ENCODE data around the gene ZBTB39. TPM values are rescaled to one million over a fixed set of nuclear protein-coding genes. Genes with fewer than 3 reads are reported as not detected.

The ZBTB39 gene
- polyA plus RNA-seq, 1 of the 3 experiments (the other 2 are of a cell fraction) = 3.7 TPM

DNA sequence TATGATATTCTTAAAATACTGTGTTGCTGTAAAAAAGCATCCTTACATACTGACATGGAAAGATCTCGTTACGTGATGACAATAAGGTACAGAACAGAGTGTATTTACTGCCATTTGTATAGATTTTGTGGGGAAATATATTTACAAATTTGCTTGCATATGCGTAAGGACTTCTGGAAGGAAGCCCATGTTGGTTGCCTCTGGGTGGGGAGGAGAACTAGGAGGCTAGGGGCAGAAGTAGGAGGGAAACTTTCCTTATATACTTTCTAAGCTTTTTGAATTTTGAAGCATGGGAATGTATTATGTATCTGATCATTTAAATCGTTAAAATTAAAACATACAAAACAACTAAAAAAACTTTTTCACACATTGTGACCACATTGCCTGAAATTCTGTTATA lies 33.9 kb upstream of the ZBTB39 start:
- TF ChIP-seq, protein P1, sequence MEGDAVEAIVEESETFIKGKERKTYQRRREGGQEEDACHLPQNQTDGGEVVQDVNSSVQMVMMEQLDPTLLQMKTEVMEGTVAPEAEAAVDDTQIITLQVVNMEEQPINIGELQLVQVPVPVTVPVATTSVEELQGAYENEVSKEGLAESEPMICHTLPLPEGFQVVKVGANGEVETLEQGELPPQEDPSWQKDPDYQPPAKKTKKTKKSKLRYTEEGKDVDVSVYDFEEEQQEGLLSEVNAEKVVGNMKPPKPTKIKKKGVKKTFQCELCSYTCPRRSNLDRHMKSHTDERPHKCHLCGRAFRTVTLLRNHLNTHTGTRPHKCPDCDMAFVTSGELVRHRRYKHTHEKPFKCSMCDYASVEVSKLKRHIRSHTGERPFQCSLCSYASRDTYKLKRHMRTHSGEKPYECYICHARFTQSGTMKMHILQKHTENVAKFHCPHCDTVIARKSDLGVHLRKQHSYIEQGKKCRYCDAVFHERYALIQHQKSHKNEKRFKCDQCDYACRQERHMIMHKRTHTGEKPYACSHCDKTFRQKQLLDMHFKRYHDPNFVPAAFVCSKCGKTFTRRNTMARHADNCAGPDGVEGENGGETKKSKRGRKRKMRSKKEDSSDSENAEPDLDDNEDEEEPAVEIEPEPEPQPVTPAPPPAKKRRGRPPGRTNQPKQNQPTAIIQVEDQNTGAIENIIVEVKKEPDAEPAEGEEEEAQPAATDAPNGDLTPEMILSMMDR (IDR thresholded peaks at IDR 0.05) = no peak
- TF ChIP-seq TEAD4 (IDR thresholded peaks at IDR 0.05; ENCODE audit: borderline replicate concordance, insufficient read depth) = no peak
- TF ChIP-seq EZH2phosphoT487 (IDR thresholded peaks at IDR 0.05; ENCODE audit: borderline replicate concordance, low read depth) = no peak
- TF ChIP-seq TCF12 (IDR thresholded peaks at IDR 0.05) = no peak
- no peak for TF ChIP-seq SMC3 (IDR thresholded peaks at IDR 0.05; ENCODE audit: low read depth, low read length)
- TF ChIP-seq FOXM1 (IDR thresholded peaks at IDR 0.05; ENCODE audit: low read depth) = no peak
- TF ChIP-seq USF2 (IDR thresholded peaks at IDR 0.05; ENCODE audit: borderline replicate concordance, low read depth, low read length) = no peak
- TF ChIP-seq ELF1 (IDR thresholded peaks at IDR 0.05) = no peak
- TF ChIP-seq GATA2 (CRISPR knock-in tag; IDR thresholded peaks at IDR 0.05) = no peak
- no peak for TF ChIP-seq MXI1 (IDR thresholded peaks at IDR 0.05; ENCODE audit: low read depth, low read length)
- Histone ChIP-seq H3K4me2 (no peak overlapping the region), H3K27ac (ENCODE audit: low read depth in 2 of 2, low read length in 1 of 2) (no peak overlapping the region), H3K9me3 (no peaks in the 10 kb centered on the region), H3K79me2 (ENCODE audit: insufficient read depth) (no peaks in the 10 kb centered on the region), H3K4me1 (ENCODE audit: control insufficient read depth in 1 of 2, insufficient read depth in 2 of 2, low read depth in 1 of 2, low read length in 1 of 2) (no peaks in the 10 kb centered on the region), H3K4me3 (ENCODE audit: low read depth in 2 of 2, low read length in 1 of 2) (no peak overlapping the region), H3K9me2 (no peaks in the 10 kb centered on the region), H3K27me3 (ENCODE audit: insufficient read depth) (peaks cover 23% of the 10 kb centered on the region), H3K36me3 (replicated peaks in 1 of 2; ENCODE audit: control insufficient read depth in 1 of 2, insufficient read depth in 2 of 2, low read length in 1 of 2) (no peaks in the 10 kb centered on the region), H4K20me1 (ENCODE audit: insufficient read depth) (no peaks in the 10 kb centered on the region), H2AFZ (ENCODE audit: low read depth) (no peak overlapping the region), H3F3A (replicated peaks; ENCODE audit: insufficient read depth) (no peaks in the 10 kb centered on the region), H3K9ac (no peak overlapping the region)
- CTCF ChIA-PET = interaction anchor here (0.9 to 1.6 kb wide), 3 partner anchors 20 to 136 kb away, joined by 3 to 5 read pairs (median 3); no protein-coding TSS in a partner anchor
- WGBS (ENCODE audit: low lambda C conversion rate) = 62% methylated on average over 4 of the region's 4 CpGs
- POLR2A ChIA-PET = no interaction called here
- no peak for DNase-seq

- Histone ChIP-seq H3K36me3 (replicated peaks in 1 of 2; ENCODE audit: control insufficient read depth in 1 of 2, insufficient read depth in 2 of 2, low read length in 1 of 2) (no peaks in the 10 kb centered on the region), H4K20me1 (ENCODE audit: insufficient read depth) (no peaks in the 10 kb centered on the region), H3K4me1 (ENCODE audit: control insufficient read depth in 1 of 2, insufficient read depth in 2 of 2, low read depth in 1 of 2, low read length in 1 of 2) (no peaks in the 10 kb centered on the region), H3K27ac (ENCODE audit: low read depth in 2 of 2, low read length in 1 of 2) (no peak overlapping the region), H3K4me3 (ENCODE audit: low read depth in 2 of 2, low read length in 1 of 2) (no peak overlapping the region), H3K79me2 (ENCODE audit: insufficient read depth) (no peaks in the 10 kb centered on the region), H3K27me3 (ENCODE audit: insufficient read depth) (peaks cover 23% of the 10 kb centered on the region), H3F3A (replicated peaks; ENCODE audit: insufficient read depth) (no peaks in the 10 kb centered on the region), H3K4me2 (no peak overlapping the region), H3K9me3 (no peaks in the 10 kb centered on the region), H3K9me2 (no peaks in the 10 kb centered on the region), H3K9ac (no peak overlapping the region), H2AFZ (ENCODE audit: low read depth) (no peak overlapping the region)
- CTCF ChIA-PET = interaction anchor here (0.7 to 1.4 kb wide), 4 partner anchors 12 to 32 kb away, joined by 3 to 4 read pairs (median 3); partner anchors contain the start of gene ZBTB39
- TF ChIP-seq IRF3 (IDR thresholded peaks at IDR 0.05; ENCODE audit: low read depth, low read length) = no peak
- no peak for TF ChIP-seq YY1 (IDR thresholded peaks at IDR 0.05; ENCODE audit: low read depth)
- no peak for TF ChIP-seq RCOR1 (IDR thresholded peaks at IDR 0.05; ENCODE audit: low read length)
- TF ChIP-seq GABPA (IDR thresholded peaks at IDR 0.05; ENCODE audit: low read depth) = no peak
- no peak for TF ChIP-seq TEAD4 (IDR thresholded peaks at IDR 0.05; ENCODE audit: borderline replicate concordance, insufficient read depth)
- TF ChIP-seq CHD2 (IDR thresholded peaks at IDR 0.05; ENCODE audit: low read length, partially characterized antibody) = no peak
- no peak for TF ChIP-seq NRF1 (IDR thresholded peaks at IDR 0.05; ENCODE audit: low read depth, low read length)
- no peak for TF ChIP-seq USF2 (IDR thresholded peaks at IDR 0.05; ENCODE audit: borderline replicate concordance, low read depth, low read length)
- no peak for TF ChIP-seq FOXJ3 (CRISPR knock-in tag; IDR thresholded peaks at IDR 0.05)
- TF ChIP-seq, protein P1 (IDR thresholded peaks at IDR 0.05) = no peak
- TF ChIP-seq NFIC (IDR thresholded peaks at IDR 0.05; ENCODE audit: borderline replicate concordance) = no peak
- TF ChIP-seq TCF12 (IDR thresholded peaks at IDR 0.05) = no peak
- no peak for DNase-seq
- POLR2A ChIA-PET = no interaction called here
- WGBS (ENCODE audit: low lambda C conversion rate) = 62% methylated on average over 9 of the region's 9 CpGs
These were observed 32.9 kb upstream of the ZBTB39 start for GRCh38 chr12:57039016-57039798.

Measured in SK-N-SH (cell line).